ENCODE results near the gene KCTD18. TPM values are rescaled to one million over a fixed set of nuclear protein-coding genes. Genes with fewer than 3 reads are reported as not detected.

The KCTD18 gene
- total RNA-seq, 1 donor, result 24.9 TPM

GRCh38 chr2:200507179-200507578, 2.7 kb downstream of the KCTD18 start:
- no peak overlapping the region for H3K4me3 ChIP-seq (ENCODE audit: low read depth, low read length)
- no peak for DNase-seq (ENCODE audit: low read depth)
- TF ChIP-seq, protein P1, sequence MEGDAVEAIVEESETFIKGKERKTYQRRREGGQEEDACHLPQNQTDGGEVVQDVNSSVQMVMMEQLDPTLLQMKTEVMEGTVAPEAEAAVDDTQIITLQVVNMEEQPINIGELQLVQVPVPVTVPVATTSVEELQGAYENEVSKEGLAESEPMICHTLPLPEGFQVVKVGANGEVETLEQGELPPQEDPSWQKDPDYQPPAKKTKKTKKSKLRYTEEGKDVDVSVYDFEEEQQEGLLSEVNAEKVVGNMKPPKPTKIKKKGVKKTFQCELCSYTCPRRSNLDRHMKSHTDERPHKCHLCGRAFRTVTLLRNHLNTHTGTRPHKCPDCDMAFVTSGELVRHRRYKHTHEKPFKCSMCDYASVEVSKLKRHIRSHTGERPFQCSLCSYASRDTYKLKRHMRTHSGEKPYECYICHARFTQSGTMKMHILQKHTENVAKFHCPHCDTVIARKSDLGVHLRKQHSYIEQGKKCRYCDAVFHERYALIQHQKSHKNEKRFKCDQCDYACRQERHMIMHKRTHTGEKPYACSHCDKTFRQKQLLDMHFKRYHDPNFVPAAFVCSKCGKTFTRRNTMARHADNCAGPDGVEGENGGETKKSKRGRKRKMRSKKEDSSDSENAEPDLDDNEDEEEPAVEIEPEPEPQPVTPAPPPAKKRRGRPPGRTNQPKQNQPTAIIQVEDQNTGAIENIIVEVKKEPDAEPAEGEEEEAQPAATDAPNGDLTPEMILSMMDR (IDR thresholded peaks at IDR 0.05; ENCODE audit: insufficient read depth, low read length), result no peak

- no peak overlapping the region for H3K4me3 ChIP-seq (ENCODE audit: low read depth, low read length)
- DNase-seq (ENCODE audit: low read depth), result no peak
- TF ChIP-seq, protein P1 (IDR thresholded peaks at IDR 0.05; ENCODE audit: insufficient read depth, low read length), result no peak
These were observed 3.2 kb downstream of the KCTD18 start for GRCh38 chr2:200506679-200507078.

GRCh38 chr2:200502196-200502595, 7.7 kb downstream of the KCTD18 start:
- DNase-seq (ENCODE audit: low read depth), result no peak
- no peak overlapping the region for H3K4me3 ChIP-seq (ENCODE audit: low read depth, low read length)
- TF ChIP-seq, protein P1 (IDR thresholded peaks at IDR 0.05; ENCODE audit: insufficient read depth, low read length), result no peak

GRCh38 chr2:200498402-200499162, 11.3 kb downstream of the KCTD18 start:
- TF ChIP-seq, protein P1 (IDR thresholded peaks at IDR 0.05; ENCODE audit: insufficient read depth, low read length), result no peak
- H3K4me3 ChIP-seq (ENCODE audit: low read depth, low read length), result no peak overlapping the region
- DNase-seq (ENCODE audit: low read depth), result no peak

DNA sequence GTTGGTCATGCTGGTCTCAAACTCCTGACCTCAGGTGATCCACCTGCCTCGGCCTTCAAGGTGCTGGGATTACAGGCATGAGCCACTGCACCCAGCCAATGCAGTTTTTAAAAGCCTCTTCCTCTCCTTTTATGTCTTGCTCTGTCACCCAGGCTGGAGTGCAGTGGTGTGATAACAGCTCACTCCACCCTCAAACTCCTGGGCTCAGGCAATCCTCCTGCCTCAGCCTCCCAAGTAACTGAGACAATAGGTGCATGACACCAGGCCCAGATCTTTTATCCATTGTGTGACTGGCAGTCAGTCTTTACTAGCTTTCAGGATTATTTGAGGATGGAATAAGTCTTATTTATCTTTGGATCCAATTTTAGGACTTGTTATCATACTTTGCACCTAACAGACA, 13.2 kb downstream of the KCTD18 start:
- no peak for DNase-seq (ENCODE audit: low read depth)
- H3K4me3 ChIP-seq (ENCODE audit: low read depth, low read length), result no peak overlapping the region
- TF ChIP-seq, protein P1 (IDR thresholded peaks at IDR 0.05; ENCODE audit: insufficient read depth, low read length), result no peak

DNA sequence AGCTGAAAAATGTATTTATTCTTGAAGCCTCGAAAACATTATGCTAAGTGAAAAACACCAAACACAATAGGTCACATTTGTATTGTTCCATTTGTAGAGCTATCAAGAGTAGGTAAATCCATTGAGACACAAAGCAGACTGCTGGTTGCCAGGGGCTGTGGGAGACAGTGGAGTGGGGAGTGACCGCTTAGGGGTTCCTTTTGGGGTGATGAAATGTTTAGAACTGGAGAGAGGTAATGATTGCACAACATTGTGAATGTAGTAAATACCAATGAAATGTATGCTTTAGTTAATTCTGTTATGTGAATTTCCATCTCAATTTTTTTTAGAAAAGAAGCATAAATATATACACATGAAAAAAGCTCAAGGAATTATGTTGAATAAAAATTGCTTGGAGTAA, 15.8 kb downstream of the KCTD18 start:
- H3K4me3 ChIP-seq (ENCODE audit: low read depth, low read length), result no peak overlapping the region
- DNase-seq (ENCODE audit: low read depth), result no peak
- TF ChIP-seq, protein P1 (IDR thresholded peaks at IDR 0.05; ENCODE audit: insufficient read depth, low read length), result no peak

- TF ChIP-seq, protein P1 (IDR thresholded peaks at IDR 0.05; ENCODE audit: insufficient read depth, low read length), result no peak
- no peak for DNase-seq (ENCODE audit: low read depth)
- H3K4me3 ChIP-seq (ENCODE audit: low read depth, low read length), result no peak overlapping the region
These were observed 17.2 kb downstream of the KCTD18 start for GRCh38 chr2:200492656-200493055.
